GM06990 (cell line): ENCODE results near the gene CHM.
"Not testable (repeated sequence)": the region's sequence is repeated elsewhere in the genome, so short reads cannot be mapped to it uniquely, and the experiment has no call there.

Experiments used
- DNase-seq: peaks from one replicate; pipeline ENCODE4 v3.0.0-alpha.2; 2011; ENCODE audit not compliant: insufficient read length; ENCODE audit errors: extremely low read depth
- H3K27me3 ChIP-seq: replicated peaks from 2 replicates; pipeline ENCODE4 v1.6.0; 2011; ENCODE audit warnings: low read length; ENCODE audit not compliant: control insufficient read depth, insufficient read depth
- H3K36me3 ChIP-seq: 2 replicates; pipeline ENCODE4 v1.5.1; 2011; ENCODE audit warnings: low read length; ENCODE audit not compliant: control insufficient read depth, insufficient read depth
- H3K4me3 ChIP-seq: replicated peaks from 2 replicates; pipeline ENCODE4 v1.5.1; 2011; ENCODE audit warnings: low read depth, mild to moderate bottlenecking, control low read depth, low read length
- TF ChIP-seq, protein P1 (sequence below): IDR thresholded peaks from 2 replicates; pipeline ENCODE4 v1.5.1; 2011; ENCODE audit warnings: low read length, control low read depth, mild to moderate bottlenecking, inconsistent platforms; ENCODE audit not compliant: insufficient read depth, poor library complexity, severe bottlenecking

The CHM gene

DNA sequence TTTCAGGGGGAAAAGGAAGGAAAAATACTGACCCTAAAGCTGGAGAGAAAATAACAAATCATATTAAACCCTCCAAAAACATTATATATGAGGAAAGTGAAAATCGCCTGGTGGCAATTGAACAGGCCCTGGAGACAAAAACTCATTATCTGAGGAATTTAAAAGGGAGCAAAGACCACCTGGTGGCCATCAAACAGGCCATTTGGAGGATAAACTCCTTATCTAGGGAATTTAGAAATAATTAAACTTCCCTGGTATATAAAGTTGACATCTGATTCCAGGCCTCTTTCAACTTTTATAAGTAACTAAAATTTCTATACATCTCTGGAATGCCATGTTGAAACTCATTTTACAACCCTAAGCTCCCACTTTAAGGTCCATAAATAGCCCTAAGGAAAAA, 35.2 kb downstream of the CHM start:
- TF ChIP-seq, protein P1, sequence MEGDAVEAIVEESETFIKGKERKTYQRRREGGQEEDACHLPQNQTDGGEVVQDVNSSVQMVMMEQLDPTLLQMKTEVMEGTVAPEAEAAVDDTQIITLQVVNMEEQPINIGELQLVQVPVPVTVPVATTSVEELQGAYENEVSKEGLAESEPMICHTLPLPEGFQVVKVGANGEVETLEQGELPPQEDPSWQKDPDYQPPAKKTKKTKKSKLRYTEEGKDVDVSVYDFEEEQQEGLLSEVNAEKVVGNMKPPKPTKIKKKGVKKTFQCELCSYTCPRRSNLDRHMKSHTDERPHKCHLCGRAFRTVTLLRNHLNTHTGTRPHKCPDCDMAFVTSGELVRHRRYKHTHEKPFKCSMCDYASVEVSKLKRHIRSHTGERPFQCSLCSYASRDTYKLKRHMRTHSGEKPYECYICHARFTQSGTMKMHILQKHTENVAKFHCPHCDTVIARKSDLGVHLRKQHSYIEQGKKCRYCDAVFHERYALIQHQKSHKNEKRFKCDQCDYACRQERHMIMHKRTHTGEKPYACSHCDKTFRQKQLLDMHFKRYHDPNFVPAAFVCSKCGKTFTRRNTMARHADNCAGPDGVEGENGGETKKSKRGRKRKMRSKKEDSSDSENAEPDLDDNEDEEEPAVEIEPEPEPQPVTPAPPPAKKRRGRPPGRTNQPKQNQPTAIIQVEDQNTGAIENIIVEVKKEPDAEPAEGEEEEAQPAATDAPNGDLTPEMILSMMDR: no peak
- Histone ChIP-seq H3K36me3 (no peaks in the 10 kb centered on the region; the same call in 1 of the 2 replicates), H3K4me3 (no peak overlapping the region), H3K27me3 (no peaks in the 10 kb centered on the region)
- no peak for DNase-seq

- H3K27me3 ChIP-seq, H3K4me3 ChIP-seq, DNase-seq, H3K36me3 ChIP-seq: not testable (repeated sequence)
These were observed 37.6 kb downstream of the CHM start for GRCh38 chrX:86009803-86010202.

DNA sequence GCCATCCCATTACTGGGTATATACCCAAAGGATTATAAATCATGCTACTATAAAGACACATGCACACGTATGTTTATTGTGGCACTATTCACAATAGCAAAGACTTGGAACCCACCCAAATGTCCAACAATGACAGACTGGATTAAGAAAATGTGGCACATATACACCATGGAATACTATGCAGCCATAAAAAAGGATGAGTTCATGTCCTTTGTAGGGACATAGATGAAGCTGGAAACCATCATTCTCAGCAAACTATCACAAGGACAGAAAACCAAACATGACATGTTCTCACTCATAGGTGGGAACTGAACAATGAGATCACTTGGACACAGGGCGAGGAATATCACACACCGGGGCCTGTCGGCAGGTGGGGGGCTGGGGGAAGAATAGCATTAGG, 39.5 kb downstream of the CHM start:
- not testable (repeated sequence) for H3K27me3 ChIP-seq, H3K36me3 ChIP-seq, H3K4me3 ChIP-seq, DNase-seq

- no peaks in the 10 kb centered on the region for H3K27me3 ChIP-seq
- H3K4me3 ChIP-seq: no peak overlapping the region
These were observed 45.1 kb downstream of the CHM start for GRCh38 chrX:86002076-86002896.

DNA sequence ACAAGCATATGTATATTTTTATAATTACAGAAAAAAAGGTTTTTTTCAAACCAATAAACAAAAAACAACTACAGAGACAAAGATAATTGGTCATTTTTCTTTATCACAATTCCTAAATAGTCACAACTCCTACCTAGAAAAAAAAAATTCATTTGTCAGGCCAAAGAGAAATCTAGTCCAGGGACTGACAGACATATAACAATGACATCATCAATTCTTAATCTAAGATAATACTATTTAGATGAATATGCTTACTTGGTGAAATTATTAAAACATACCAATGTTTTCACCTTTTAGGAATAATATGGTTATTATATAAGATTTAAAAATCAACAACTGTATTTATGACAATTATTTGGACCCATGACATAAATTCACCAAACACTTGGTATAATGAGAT, 48.4 kb downstream of the CHM start:
- TF ChIP-seq, protein P1: no peak
- Histone ChIP-seq H3K36me3 (no peaks in the 10 kb centered on the region), H3K27me3 (no peaks in the 10 kb centered on the region), H3K4me3 (no peak overlapping the region)
- DNase-seq: no peak

More at GRCh38 chrX:86002076-86002896, 45.1 kb downstream of the CHM start:
- TF ChIP-seq, protein P1: no peak
- no peak for DNase-seq
- no peaks in the 10 kb centered on the region for H3K36me3 ChIP-seq

DNA sequence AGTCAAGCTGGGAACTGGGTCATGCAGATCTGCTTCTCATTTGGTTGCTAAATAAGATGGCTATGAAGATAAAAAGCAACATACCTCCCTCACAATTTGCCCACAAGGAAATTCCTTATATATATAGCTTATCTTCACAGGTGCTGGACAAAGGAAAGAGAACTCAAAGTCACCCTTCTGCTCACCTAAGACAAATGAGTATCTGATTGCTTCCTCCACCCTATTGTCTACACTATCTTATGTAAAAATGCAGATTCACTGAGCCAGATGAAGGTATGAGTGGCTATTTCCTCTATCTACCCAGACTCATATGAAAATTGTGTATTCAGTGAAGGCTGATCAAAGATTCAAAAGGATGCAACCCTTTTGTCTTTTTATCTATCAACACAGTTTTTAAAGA, 50.8 kb downstream of the CHM start:
- TF ChIP-seq, protein P1: no peak
- Histone ChIP-seq H3K4me3 (no peak overlapping the region), H3K27me3 (no peaks in the 10 kb centered on the region), H3K36me3 (no peaks in the 10 kb centered on the region)
- no peak for DNase-seq
